Ecto neural progenitor cell (in vitro differentiated cells): ENCODE measurements around the gene ABCA13.
"Not testable (repeated sequence)": the region's sequence is repeated elsewhere in the genome, so short reads cannot be mapped to it uniquely, and the experiment has no call there.

Source experiments
- DNase-seq: peaks from one replicate; pipeline ENCODE4 v3.0.0-alpha.2; 2018; ENCODE audit warnings: low spot score

Gene ABCA13, protein sequence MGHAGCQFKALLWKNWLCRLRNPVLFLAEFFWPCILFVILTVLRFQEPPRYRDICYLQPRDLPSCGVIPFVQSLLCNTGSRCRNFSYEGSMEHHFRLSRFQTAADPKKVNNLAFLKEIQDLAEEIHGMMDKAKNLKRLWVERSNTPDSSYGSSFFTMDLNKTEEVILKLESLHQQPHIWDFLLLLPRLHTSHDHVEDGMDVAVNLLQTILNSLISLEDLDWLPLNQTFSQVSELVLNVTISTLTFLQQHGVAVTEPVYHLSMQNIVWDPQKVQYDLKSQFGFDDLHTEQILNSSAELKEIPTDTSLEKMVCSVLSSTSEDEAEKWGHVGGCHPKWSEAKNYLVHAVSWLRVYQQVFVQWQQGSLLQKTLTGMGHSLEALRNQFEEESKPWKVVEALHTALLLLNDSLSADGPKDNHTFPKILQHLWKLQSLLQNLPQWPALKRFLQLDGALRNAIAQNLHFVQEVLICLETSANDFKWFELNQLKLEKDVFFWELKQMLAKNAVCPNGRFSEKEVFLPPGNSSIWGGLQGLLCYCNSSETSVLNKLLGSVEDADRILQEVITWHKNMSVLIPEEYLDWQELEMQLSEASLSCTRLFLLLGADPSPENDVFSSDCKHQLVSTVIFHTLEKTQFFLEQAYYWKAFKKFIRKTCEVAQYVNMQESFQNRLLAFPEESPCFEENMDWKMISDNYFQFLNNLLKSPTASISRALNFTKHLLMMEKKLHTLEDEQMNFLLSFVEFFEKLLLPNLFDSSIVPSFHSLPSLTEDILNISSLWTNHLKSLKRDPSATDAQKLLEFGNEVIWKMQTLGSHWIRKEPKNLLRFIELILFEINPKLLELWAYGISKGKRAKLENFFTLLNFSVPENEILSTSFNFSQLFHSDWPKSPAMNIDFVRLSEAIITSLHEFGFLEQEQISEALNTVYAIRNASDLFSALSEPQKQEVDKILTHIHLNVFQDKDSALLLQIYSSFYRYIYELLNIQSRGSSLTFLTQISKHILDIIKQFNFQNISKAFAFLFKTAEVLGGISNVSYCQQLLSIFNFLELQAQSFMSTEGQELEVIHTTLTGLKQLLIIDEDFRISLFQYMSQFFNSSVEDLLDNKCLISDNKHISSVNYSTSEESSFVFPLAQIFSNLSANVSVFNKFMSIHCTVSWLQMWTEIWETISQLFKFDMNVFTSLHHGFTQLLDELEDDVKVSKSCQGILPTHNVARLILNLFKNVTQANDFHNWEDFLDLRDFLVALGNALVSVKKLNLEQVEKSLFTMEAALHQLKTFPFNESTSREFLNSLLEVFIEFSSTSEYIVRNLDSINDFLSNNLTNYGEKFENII (N-terminal part only)

DNA sequence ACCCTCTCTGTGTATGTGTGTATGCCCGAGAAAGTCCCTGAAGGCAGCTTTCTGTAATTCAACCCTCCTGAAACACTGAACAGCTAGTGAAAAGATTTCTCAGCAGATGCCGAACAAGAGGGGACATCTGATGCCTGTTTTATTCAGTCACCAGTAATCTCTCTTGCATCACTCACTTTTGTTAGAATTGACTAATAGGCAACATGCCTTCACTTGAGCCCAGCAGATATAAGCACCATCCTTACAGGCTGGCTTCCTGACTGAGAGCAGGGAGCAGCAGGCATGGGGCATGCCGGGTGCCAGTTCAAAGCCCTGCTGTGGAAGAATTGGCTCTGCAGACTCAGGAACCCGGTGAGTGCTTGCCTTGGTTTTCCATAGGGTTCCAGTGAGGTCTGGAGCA lies at the start of gene ABCA13:
ABCA13 (plus strand) TSS at position 257 of the 400 bp plus-strand sequence; CDS start at position 283, 26 bp downstream.
- DNase-seq, result no peak

GRCh38 chr7:48126037-48126436 lies 45.2 kb upstream of the ABCA13 start:
- DNase-seq, result no peak

- DNase-seq, result no peak
These were observed 40.6 kb upstream of the ABCA13 start for GRCh38 chr7:48130658-48131108.

- no peak for DNase-seq
These were observed 38.5 kb upstream of the ABCA13 start for GRCh38 chr7:48132792-48133191.

- DNase-seq, result no peak
These were observed 31.8 kb upstream of the ABCA13 start for GRCh38 chr7:48139459-48139858.

GRCh38 chr7:48140001-48140681 lies 31.1 kb upstream of the ABCA13 start:
- no peak for DNase-seq

- no peak for DNase-seq
These were observed 29.7 kb upstream of the ABCA13 start for GRCh38 chr7:48141521-48141920.

DNA sequence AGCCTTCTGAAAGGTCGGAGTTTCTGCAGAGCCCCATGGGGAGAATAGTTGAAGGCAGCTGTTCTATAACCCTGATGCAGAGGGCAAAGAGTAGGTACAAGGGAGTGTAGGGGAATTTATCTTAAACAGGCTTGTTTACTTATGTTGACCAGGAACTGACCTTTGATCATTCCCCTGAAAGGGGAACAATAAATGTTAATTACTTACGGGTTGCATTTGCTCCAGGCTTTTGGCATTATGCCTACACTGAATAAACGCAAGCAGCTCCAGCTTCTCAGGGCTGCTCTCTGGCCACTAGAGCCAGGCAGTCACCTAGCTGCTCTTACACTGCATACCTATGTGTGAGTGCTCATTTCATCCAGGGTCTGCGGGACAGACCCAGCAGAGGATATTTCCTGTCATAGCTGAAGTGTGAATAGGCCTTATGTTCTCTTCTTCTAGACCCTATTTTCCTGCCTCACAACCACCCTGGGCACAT lies 26.9 kb upstream of the ABCA13 start:
- no peak for DNase-seq

- DNase-seq, result no peak
These were observed 24.1 kb upstream of the ABCA13 start for GRCh38 chr7:48147078-48147591.

DNA sequence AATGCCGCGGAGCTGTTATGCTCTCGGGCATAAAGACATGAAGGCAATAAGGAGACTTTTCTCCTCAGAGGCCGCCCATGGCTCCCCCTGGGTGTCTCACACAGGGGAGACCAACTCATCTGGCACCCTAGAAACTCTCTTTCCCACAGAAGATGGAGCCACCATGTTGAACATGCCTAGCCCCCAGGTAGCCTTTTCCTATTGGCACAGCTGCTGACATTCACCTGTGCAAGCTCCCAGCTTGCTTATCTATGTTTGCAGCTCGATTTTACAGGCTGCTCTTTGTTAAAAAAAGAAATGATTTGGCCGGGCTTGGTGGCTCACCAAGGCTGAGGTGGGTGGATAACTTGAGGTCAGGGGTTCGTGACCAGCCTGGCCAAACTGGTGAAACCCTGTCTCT lies 23.6 kb upstream of the ABCA13 start:
- DNase-seq, result not testable (repeated sequence)

- no peak for DNase-seq
These were observed 22.9 kb upstream of the ABCA13 start for GRCh38 chr7:48148311-48148710.

- DNase-seq, result no peak
These were observed 22.2 kb upstream of the ABCA13 start for GRCh38 chr7:48149058-48149457.

DNA sequence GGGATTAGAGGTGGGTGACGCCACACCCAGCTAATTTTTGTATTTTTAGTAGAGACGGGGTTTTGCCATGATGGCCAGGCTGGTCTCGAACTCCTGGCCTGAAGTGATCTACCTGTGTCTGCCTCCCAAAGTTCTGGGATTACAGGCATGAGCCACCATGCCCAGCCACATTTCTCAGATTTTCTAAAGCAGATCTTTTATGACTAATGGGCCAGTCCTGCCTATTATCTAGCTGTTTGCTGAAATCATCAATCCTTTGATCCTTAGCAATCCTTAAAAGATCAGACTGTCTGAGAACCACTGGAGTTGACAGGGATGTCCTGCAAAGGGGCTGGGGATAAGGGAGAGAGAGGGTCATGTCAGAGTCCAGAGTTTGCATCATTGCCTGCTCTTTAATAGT lies 21.2 kb upstream of the ABCA13 start:
- no peak for DNase-seq

GRCh38 chr7:48154792-48155413 lies 16.4 kb upstream of the ABCA13 start:
- no peak for DNase-seq

DNA sequence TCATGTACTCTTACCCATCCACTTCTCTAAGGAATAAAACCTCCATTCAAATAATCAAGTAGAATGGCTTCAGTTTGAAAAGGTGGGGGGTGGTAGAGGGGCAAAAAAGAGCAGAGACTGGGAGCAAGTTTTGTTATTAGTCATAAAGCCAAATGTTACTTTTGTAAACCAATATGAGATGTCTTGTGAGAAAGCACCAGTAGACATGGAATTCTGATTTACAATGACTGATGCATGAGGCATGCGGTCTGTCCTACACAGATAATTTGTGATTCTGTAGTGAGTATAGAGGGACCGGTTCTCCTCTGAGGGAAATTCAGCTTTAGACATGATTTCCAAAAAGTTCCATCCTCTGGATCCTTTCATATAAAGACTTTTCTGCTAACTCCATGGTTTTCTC lies 12.9 kb upstream of the ABCA13 start:
- no peak for DNase-seq

DNA sequence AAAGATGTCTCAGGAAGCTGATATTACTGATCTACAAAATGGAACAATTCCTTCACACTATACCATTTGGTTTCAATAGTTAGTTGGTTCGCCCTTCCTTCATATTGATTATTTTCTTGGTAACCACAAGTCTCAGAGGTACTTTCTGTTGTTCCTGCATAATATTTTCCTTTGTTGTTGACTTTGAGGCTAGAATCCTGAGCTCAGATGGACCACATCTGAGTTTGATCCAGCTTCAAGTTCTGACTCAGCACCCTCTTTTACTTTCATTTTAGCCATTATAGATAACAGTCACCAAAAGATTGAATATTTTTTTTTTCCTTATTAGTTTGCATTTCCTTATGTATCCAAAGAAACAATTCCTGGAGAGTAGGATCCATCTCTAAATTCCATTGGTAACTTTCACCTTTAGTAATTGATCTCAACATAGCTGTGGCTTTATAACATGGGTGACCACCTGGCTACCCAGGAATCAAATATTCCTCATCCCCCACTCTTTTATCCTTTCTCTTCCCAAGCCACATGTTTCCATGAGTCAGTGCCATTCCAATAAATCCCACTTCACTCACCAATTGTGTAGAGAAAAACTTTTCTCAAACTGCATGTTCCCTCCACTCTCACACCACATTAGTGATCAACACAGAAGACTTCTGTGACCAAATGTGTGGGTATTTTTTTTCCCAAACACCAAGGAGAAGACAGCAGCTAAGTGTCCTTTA lies 9.7 kb upstream of the ABCA13 start:
- DNase-seq, result no peak

GRCh38 chr7:48165157-48165556 lies 6.1 kb upstream of the ABCA13 start:
- DNase-seq, result no peak

GRCh38 chr7:48168159-48168558 lies 3.1 kb upstream of the ABCA13 start:
- no peak for DNase-seq

GRCh38 chr7:48170506-48170905 lies 752 bp upstream of the ABCA13 start:
- no peak for DNase-seq

- DNase-seq, result no peak
These were observed 2.1 kb downstream of the ABCA13 start for GRCh38 chr7:48173313-48173712.
